HEK293 (cell line): ENCODE results near the gene CDH7.
A peak's percentile ranks its signal among the peaks of the same experiment; 100 is the strongest.

Experiments
- BCL11A ChIP-seq: fragments of 450-650 bp; formaldehyde crosslinking; IDR thresholded peaks from 2 replicates; pipeline ENCODE4 v1.5.1; 2016; ENCODE audit warnings: low read depth, missing biosample characterization, missing genetic modification characterization
- EGR2 ChIP-seq: fragments of 450-650 bp; formaldehyde crosslinking; IDR thresholded peaks from 2 replicates; pipeline ENCODE4 v1.5.1; 2016; ENCODE audit warnings: low read depth, missing biosample characterization, missing genetic modification characterization
- GLI2 ChIP-seq: fragments of 450-650 bp; formaldehyde crosslinking; IDR thresholded peaks from 2 replicates; pipeline ENCODE4; 2017; ENCODE audit warnings: missing biosample characterization, missing genetic modification characterization, low read depth, borderline replicate concordance
- KLF9 ChIP-seq: fragments of 450-650 bp; formaldehyde crosslinking; IDR thresholded peaks from 2 replicates; pipeline ENCODE4 v1.5.1; 2016; ENCODE audit warnings: missing biosample characterization, missing genetic modification characterization, low read depth
- MYNN ChIP-seq: fragments of 450-650 bp; formaldehyde crosslinking; IDR thresholded peaks from 2 replicates; pipeline ENCODE4 v1.5.1; 2016; ENCODE audit warnings: missing biosample characterization, missing genetic modification characterization, borderline replicate concordance
- REPIN1 ChIP-seq: fragments of 450-650 bp; formaldehyde crosslinking; IDR thresholded peaks from 2 replicates; pipeline ENCODE4 v1.5.1; 2017; ENCODE audit warnings: missing biosample characterization, missing genetic modification characterization, low read depth
- SP2 ChIP-seq: fragments of 450-650 bp; formaldehyde crosslinking; IDR thresholded peaks from 2 replicates; pipeline ENCODE4 v1.5.1; 2016; ENCODE audit warnings: missing biosample characterization, missing genetic modification characterization
- SP7 ChIP-seq: fragments of 450-650 bp; formaldehyde crosslinking; IDR thresholded peaks from 2 replicates; pipeline ENCODE4 v1.5.1; 2016; ENCODE audit warnings: missing biosample characterization, missing genetic modification characterization
- TCF7L2 ChIP-seq: IDR thresholded peaks from 2 replicates; pipeline ENCODE4 v1.6.1; 2011; ENCODE audit warnings: low read depth, mild to moderate bottlenecking, inconsistent platforms, low read length, moderate library complexity, borderline replicate concordance
- ZBTB20 ChIP-seq: fragments of 450-650 bp; formaldehyde crosslinking; IDR thresholded peaks from 2 replicates; pipeline ENCODE4 v1.5.1; 2016; ENCODE audit warnings: missing biosample characterization, missing genetic modification characterization
- ZFP41 ChIP-seq: fragments of 450-650 bp; formaldehyde crosslinking; IDR thresholded peaks from 2 replicates; pipeline ENCODE4 v1.5.1; 2016; ENCODE audit warnings: missing biosample characterization, missing genetic modification characterization, borderline replicate concordance
- ZNF157 ChIP-seq: fragments of 450-650 bp; formaldehyde crosslinking; IDR thresholded peaks from 2 replicates; pipeline ENCODE4 v1.5.1; 2016; ENCODE audit warnings: missing biosample characterization, missing genetic modification characterization
- ZNF16 ChIP-seq: fragments of 450-650 bp; formaldehyde crosslinking; IDR thresholded peaks from 2 replicates; pipeline ENCODE4 v1.5.1; 2016; ENCODE audit warnings: low read depth, missing biosample characterization, missing genetic modification characterization
- ZNF169 ChIP-seq: fragments of 450-650 bp; formaldehyde crosslinking; IDR thresholded peaks from 2 replicates; pipeline ENCODE4 v1.5.1; 2016; ENCODE audit warnings: missing biosample characterization, missing genetic modification characterization
- ZNF211 ChIP-seq: fragments of 450-650 bp; formaldehyde crosslinking; IDR thresholded peaks from 2 replicates; pipeline ENCODE4 v1.5.1; 2016; ENCODE audit warnings: low read depth, missing biosample characterization, missing genetic modification characterization
- ZNF394 ChIP-seq: fragments of 450-650 bp; formaldehyde crosslinking; IDR thresholded peaks from 2 replicates; pipeline ENCODE4 v1.5.1; 2016; ENCODE audit warnings: missing biosample characterization, missing genetic modification characterization, mild to moderate bottlenecking, moderate library complexity, borderline replicate concordance
- ZNF416 ChIP-seq: fragments of 450-650 bp; formaldehyde crosslinking; IDR thresholded peaks from 2 replicates; pipeline ENCODE4 v1.5.1; 2016; ENCODE audit warnings: missing biosample characterization, missing genetic modification characterization
- ZNF529 ChIP-seq: fragments of 450-650 bp; formaldehyde crosslinking; IDR thresholded peaks from 2 replicates; pipeline ENCODE4 v1.5.1; 2017; ENCODE audit warnings: missing genetic modification characterization, missing biosample characterization; ENCODE audit not compliant: insufficient replicate concordance
- ZNF558 ChIP-seq: fragments of 450-650 bp; formaldehyde crosslinking; IDR thresholded peaks from 2 replicates; pipeline ENCODE4 v1.5.1; 2016; ENCODE audit warnings: missing biosample characterization, missing genetic modification characterization
- ZNF629 ChIP-seq: fragments of 450-650 bp; formaldehyde crosslinking; IDR thresholded peaks from 2 replicates; pipeline ENCODE4 v1.5.1; 2017; ENCODE audit warnings: missing biosample characterization, missing genetic modification characterization
- ZNF792 ChIP-seq: fragments of 450-650 bp; formaldehyde crosslinking; IDR thresholded peaks from 2 replicates; pipeline ENCODE4 v1.5.1; 2016; ENCODE audit warnings: missing biosample characterization, missing genetic modification characterization
- TF ChIP-seq, protein P1 (sequence below): fragments of 450-650 bp; formaldehyde crosslinking; IDR thresholded peaks from 2 replicates; pipeline ENCODE4 v1.5.0; 2017; ENCODE audit warnings: missing biosample characterization, missing genetic modification characterization, borderline replicate concordance
- TF ChIP-seq, protein P2 (sequence below): fragments of 450-650 bp; formaldehyde crosslinking; IDR thresholded peaks from 2 replicates; pipeline ENCODE4 v1.5.1; 2016; ENCODE audit warnings: missing biosample characterization, missing genetic modification characterization
- TF ChIP-seq, protein P3 (sequence below): fragments of 450-650 bp; formaldehyde crosslinking; IDR thresholded peaks from 2 replicates; pipeline ENCODE4 v1.5.1; 2017; ENCODE audit warnings: missing biosample characterization, missing genetic modification characterization
- TF ChIP-seq, protein P4 (sequence below): fragments of 450-650 bp; formaldehyde crosslinking; conservative IDR thresholded peaks from 2 replicates; pipeline ENCODE4 v1.5.1; 2016; ENCODE audit warnings: low read depth, missing biosample characterization, missing genetic modification characterization
- TF ChIP-seq, protein P5 (sequence below): fragments of 450-650 bp; formaldehyde crosslinking; IDR thresholded peaks from 2 replicates; pipeline ENCODE4 v1.5.1; 2016; ENCODE audit warnings: missing biosample characterization, missing genetic modification characterization

The CDH7 gene

DNA sequence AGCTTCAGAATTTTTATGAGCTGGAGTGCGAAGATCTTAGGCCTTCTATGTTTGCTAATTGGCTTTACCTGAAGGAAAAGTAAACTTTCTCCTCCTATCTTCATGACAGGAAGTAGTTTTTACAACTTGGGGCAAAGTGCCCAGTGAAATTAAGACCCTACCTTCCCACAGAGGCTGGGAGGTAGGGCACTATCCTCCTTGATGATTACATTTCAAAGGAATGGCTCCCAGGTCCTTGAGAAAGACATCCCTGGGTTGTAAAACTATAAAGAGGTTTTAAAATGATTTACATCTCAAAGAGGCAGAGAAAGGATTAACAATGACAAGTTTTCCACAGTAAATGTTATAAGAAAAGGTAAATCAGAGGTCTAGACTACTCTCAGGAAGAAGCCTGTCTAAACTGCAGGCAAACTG is 155.8 kb downstream of the CDH7 start (continued):
- TF ChIP-seq, protein P1, sequence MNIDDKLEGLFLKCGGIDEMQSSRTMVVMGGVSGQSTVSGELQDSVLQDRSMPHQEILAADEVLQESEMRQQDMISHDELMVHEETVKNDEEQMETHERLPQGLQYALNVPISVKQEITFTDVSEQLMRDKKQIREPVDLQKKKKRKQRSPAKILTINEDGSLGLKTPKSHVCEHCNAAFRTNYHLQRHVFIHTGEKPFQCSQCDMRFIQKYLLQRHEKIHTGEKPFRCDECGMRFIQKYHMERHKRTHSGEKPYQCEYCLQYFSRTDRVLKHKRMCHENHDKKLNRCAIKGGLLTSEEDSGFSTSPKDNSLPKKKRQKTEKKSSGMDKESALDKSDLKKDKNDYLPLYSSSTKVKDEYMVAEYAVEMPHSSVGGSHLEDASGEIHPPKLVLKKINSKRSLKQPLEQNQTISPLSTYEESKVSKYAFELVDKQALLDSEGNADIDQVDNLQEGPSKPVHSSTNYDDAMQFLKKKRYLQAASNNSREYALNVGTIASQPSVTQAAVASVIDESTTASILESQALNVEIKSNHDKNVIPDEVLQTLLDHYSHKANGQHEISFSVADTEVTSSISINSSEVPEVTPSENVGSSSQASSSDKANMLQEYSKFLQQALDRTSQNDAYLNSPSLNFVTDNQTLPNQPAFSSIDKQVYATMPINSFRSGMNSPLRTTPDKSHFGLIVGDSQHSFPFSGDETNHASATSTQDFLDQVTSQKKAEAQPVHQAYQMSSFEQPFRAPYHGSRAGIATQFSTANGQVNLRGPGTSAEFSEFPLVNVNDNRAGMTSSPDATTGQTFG (tag by site-specific recombination), result no peak
- TF ChIP-seq SP7, result peak; percentile 93
- peak; percentile 57 for TF ChIP-seq ZNF629 (tag by site-specific recombination)
- 0 out of 2 replicates have a peak, but pooled peaks have one; percentile 48 for TF ChIP-seq BCL11A (tag by site-specific recombination)
- TF ChIP-seq ZNF558 (tag by site-specific recombination), result no peak
- no peak for TF ChIP-seq ZNF169 (tag by site-specific recombination)
- TF ChIP-seq ZNF16 (tag by site-specific recombination), result no peak
- no peak for TF ChIP-seq MYNN
- peak; percentile 44; the same call in 1 of the 2 replicates for TF ChIP-seq ZNF394 (tag by site-specific recombination)
- no peak for TF ChIP-seq KLF9 (tag by site-specific recombination)
- no peak for TF ChIP-seq ZFP41
- TF ChIP-seq REPIN1 (tag by site-specific recombination), result no peak
- no peak for TF ChIP-seq ZNF529 (tag by site-specific recombination)
- no peak for TF ChIP-seq EGR2 (tag by site-specific recombination)
- no peak for TF ChIP-seq ZNF211
- TF ChIP-seq ZNF416 (tag by site-specific recombination), result no peak
- TF ChIP-seq ZNF157 (tag by site-specific recombination), result no peak
- TF ChIP-seq ZBTB20 (tag by site-specific recombination), result no peak
- TF ChIP-seq TCF7L2, result peak; percentile 93; the same call in 1 of the 2 replicates
- TF ChIP-seq, protein P2, sequence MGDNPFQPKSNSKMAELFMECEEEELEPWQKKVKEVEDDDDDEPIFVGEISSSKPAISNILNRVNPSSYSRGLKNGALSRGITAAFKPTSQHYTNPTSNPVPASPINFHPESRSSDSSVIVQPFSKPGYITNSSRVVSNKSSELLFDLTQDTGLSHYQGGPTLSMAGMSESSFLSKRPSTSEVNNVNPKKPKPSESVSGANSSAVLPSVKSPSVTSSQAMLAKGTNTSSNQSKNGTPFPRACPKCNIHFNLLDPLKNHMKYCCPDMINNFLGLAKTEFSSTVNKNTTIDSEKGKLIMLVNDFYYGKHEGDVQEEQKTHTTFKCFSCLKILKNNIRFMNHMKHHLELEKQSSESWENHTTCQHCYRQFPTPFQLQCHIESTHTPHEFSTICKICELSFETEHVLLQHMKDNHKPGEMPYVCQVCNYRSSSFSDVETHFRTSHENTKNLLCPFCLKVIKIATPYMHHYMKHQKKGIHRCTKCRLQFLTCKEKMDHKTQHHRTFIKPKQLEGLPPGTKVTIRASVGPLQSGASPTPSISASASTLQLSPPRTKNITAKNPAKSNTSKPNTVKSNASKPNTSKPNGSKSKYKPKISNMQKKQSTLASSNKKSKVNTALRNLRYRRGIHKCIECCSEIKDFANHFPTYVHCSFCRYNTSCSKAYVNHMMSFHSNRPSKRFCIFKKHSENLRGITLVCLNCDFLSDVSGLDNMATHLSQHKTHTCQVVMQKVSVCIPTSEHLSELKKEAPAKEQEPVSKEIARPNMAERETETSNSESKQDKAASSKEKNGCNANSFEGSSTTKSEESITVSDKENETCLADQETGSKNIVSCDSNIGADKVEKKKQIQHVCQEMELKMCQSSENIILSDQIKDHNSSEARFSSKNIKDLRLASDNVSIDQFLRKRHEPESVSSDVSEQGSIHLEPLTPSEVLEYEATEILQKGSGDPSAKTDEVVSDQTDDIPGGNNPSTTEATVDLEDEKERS (tag by site-specific recombination), result no peak
- TF ChIP-seq, protein P3, sequence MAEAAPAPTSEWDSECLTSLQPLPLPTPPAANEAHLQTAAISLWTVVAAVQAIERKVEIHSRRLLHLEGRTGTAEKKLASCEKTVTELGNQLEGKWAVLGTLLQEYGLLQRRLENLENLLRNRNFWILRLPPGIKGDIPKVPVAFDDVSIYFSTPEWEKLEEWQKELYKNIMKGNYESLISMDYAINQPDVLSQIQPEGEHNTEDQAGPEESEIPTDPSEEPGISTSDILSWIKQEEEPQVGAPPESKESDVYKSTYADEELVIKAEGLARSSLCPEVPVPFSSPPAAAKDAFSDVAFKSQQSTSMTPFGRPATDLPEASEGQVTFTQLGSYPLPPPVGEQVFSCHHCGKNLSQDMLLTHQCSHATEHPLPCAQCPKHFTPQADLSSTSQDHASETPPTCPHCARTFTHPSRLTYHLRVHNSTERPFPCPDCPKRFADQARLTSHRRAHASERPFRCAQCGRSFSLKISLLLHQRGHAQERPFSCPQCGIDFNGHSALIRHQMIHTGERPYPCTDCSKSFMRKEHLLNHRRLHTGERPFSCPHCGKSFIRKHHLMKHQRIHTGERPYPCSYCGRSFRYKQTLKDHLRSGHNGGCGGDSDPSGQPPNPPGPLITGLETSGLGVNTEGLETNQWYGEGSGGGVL (tag by site-specific recombination), result peak; percentile 35; the same call in 1 of the 2 replicates
- TF ChIP-seq SP2 (tag by site-specific recombination), result no peak
- TF ChIP-seq, protein P4, sequence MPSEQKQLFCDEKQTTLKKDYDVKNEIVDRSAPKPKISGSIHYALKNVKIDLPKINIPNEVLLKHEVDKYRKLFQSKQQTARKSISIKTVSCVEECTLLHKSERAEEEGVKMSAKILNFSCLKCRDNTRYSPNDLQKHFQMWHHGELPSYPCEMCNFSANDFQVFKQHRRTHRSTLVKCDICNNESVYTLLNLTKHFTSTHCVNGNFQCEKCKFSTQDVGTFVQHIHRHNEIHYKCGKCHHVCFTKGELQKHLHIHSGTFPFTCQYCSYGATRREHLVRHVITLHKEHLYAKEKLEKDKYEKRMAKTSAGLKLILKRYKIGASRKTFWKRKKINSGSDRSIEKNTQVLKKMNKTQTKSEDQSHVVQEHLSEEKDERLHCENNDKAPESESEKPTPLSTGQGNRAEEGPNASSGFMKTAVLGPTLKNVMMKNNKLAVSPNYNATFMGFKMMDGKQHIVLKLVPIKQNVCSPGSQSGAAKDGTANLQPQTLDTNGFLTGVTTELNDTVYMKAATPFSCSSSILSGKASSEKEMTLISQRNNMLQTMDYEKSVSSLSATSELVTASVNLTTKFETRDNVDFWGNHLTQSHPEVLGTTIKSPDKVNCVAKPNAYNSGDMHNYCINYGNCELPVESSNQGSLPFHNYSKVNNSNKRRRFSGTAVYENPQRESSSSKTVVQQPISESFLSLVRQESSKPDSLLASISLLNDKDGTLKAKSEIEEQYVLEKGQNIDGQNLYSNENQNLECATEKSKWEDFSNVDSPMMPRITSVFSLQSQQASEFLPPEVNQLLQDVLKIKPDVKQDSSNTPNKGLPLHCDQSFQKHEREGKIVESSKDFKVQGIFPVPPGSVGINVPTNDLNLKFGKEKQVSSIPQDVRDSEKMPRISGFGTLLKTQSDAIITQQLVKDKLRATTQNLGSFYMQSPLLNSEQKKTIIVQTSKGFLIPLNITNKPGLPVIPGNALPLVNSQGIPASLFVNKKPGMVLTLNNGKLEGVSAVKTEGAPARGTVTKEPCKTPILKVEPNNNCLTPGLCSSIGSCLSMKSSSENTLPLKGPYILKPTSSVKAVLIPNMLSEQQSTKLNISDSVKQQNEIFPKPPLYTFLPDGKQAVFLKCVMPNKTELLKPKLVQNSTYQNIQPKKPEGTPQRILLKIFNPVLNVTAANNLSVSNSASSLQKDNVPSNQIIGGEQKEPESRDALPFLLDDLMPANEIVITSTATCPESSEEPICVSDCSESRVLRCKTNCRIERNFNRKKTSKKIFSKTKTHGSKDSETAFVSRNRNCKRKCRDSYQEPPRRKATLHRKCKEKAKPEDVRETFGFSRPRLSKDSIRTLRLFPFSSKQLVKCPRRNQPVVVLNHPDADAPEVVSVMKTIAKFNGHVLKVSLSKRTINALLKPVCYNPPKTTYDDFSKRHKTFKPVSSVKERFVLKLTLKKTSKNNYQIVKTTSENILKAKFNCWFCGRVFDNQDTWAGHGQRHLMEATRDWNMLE (tag by site-specific recombination), result no peak
- no peak for TF ChIP-seq GLI2 (tag by site-specific recombination)
- TF ChIP-seq, protein P5, sequence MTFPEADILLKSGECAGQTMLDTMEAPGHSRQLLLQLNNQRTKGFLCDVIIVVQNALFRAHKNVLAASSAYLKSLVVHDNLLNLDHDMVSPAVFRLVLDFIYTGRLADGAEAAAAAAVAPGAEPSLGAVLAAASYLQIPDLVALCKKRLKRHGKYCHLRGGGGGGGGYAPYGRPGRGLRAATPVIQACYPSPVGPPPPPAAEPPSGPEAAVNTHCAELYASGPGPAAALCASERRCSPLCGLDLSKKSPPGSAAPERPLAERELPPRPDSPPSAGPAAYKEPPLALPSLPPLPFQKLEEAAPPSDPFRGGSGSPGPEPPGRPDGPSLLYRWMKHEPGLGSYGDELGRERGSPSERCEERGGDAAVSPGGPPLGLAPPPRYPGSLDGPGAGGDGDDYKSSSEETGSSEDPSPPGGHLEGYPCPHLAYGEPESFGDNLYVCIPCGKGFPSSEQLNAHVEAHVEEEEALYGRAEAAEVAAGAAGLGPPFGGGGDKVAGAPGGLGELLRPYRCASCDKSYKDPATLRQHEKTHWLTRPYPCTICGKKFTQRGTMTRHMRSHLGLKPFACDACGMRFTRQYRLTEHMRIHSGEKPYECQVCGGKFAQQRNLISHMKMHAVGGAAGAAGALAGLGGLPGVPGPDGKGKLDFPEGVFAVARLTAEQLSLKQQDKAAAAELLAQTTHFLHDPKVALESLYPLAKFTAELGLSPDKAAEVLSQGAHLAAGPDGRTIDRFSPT (tag by site-specific recombination), result 0 out of 2 replicates have a peak, but pooled peaks have one; percentile 50
- no peak for TF ChIP-seq ZNF792 (tag by site-specific recombination)
